ENCODE data around the gene PSME3IP1.

- no peak for TF ChIP-seq ETV6 (CRISPR knock-in tag; IDR thresholded peaks at IDR 0.05)
- TF ChIP-seq MAX (CRISPR knock-in tag; IDR thresholded peaks at IDR 0.05), result no peak
- TF ChIP-seq CTCF (IDR thresholded peaks at IDR 0.05), result peak; percentile 38; the same call in 1 of the 2 replicates
- no peak for TF ChIP-seq ZNF263 (CRISPR knock-in tag; IDR thresholded peaks at IDR 0.05; ENCODE audit: low read depth)
- no peak for TF ChIP-seq TEAD1 (CRISPR knock-in tag; IDR thresholded peaks at IDR 0.05)
- TF ChIP-seq E2F4 (CRISPR knock-in tag; IDR thresholded peaks at IDR 0.05; ENCODE audit: borderline replicate concordance, low read depth), result no peak
- TF ChIP-seq ZNF416 (CRISPR knock-in tag; IDR thresholded peaks at IDR 0.05), result no peak
These were observed 39.1 kb downstream of the PSME3IP1 start for GRCh38 chr16:57146735-57147134.
